Activated naive CD8-positive, alpha-beta T cell treated with anti-CD3 and anti-CD28 coated beads, Interleukin-2, amount 10 ng/mL, durations not matched to agents 7 days and 5 days (primary cell): ENCODE data around the gene DUSP12. TPM values are rescaled to one million over a fixed set of nuclear protein-coding genes. Genes with fewer than 3 reads are reported as not detected.
"Not testable (repeated sequence)": the region's sequence is repeated elsewhere in the genome, so short reads cannot be mapped to it uniquely, and the experiment has no call there.

Source experiments
- ATAC-seq: fragments of 150-1000 bp; cut with Tn5 transposase; one replicate; pipeline ENCODE4 v1.10.0; 2021; ENCODE audit warnings: low read depth, moderate library complexity
- POLR2A ChIA-PET: fragments of 350-600 bp; sonication (Branson Sonifier 250); formaldehyde crosslinking; loops from one replicate; lab custom pipeline; 2021; ENCODE audit warnings: antibody characterized with exemption; lab: Charles Lee
- DNase-seq: peaks from one replicate; pipeline ENCODE4 v3.0.0; 2021
- H3K27ac Mint-ChIP-seq: one replicate; pipeline ENCODE4 v1.8.0; 2022; ENCODE audit warnings: mild to moderate bottlenecking, mixed read lengths
- H3K27me3 Mint-ChIP-seq: one replicate; pipeline ENCODE4 v1.8.0; 2022; ENCODE audit warnings: mild to moderate bottlenecking, moderate library complexity, mixed read lengths
- H3K36me3 Mint-ChIP-seq: one replicate; pipeline ENCODE4 v1.8.0; 2021; ENCODE audit warnings: mild to moderate bottlenecking, mixed read lengths
- H3K4me1 Mint-ChIP-seq: one replicate; pipeline ENCODE4 v1.8.0; 2021; ENCODE audit warnings: mixed read lengths
- H3K4me3 Mint-ChIP-seq: one replicate; pipeline ENCODE4 v1.8.0; 2022; ENCODE audit warnings: mild to moderate bottlenecking, moderate library complexity, mixed read lengths
- H3K9me3 Mint-ChIP-seq: one replicate; pipeline ENCODE4 v1.8.0; 2021; ENCODE audit warnings: mixed read lengths
- total RNA-seq, 2 experiments: library from RNA; stranded (reverse); gene quantifications; one replicate each; pipeline ENCODE4 v1.2.3, GENCODE V29; 2021

The DUSP12 gene
- total RNA-seq, 2 experiments from 2014 or later: 28.7 to 32.2 TPM

DNA sequence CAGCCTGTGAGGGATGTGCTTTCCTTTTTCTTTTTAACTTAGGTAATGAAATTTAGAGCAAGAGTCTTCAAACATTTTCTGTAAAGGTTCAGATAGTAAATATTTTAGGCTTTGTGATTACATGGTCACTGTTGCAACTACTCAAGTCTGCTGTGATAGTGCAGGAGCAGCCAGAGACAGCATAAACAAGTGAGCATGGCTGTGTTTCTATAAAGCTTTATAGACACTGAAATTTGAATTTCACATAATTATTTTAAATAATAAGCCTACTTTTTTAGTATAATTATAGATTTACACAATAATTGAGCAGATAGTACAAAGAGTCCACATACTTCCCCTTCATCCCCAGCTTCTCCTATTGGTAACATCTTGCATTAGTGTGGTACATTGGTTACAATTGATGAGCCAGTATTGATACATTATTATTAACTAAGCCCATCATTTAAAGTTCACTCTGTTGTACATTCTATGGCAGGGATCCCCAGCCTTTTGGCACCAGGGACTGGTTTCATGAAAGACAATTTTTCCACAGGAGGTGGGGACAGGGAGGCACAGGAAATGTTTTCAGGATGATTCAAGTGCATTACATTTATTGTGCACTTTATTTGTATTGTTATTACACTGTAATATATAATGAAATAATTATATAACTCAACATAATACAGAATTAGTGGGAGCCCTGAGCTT lies 19.5 kb downstream of the DUSP12 start:
- peaks cover 31% of the 10 kb centered on the region for H3K4me1 Mint-ChIP-seq
- ATAC-seq: no peak
- H3K9me3 Mint-ChIP-seq: no peaks in the 10 kb centered on the region
- POLR2A ChIA-PET: no interaction called here
- no peaks in the 10 kb centered on the region for H3K27me3 Mint-ChIP-seq
- H3K27ac Mint-ChIP-seq: no peak overlapping the region
- peaks cover 2% of the 10 kb centered on the region for H3K36me3 Mint-ChIP-seq
- H3K4me3 Mint-ChIP-seq: no peak overlapping the region
- no peak for DNase-seq

- H3K27ac Mint-ChIP-seq, H3K27me3 Mint-ChIP-seq, H3K36me3 Mint-ChIP-seq, H3K9me3 Mint-ChIP-seq, H3K4me3 Mint-ChIP-seq, ATAC-seq, POLR2A ChIA-PET, DNase-seq: not testable (repeated sequence)
- H3K4me1 Mint-ChIP-seq: peaks cover 31% of the 10 kb centered on the region
These were observed 20.1 kb downstream of the DUSP12 start for GRCh38 chr1:161769673-161770045.

DNA sequence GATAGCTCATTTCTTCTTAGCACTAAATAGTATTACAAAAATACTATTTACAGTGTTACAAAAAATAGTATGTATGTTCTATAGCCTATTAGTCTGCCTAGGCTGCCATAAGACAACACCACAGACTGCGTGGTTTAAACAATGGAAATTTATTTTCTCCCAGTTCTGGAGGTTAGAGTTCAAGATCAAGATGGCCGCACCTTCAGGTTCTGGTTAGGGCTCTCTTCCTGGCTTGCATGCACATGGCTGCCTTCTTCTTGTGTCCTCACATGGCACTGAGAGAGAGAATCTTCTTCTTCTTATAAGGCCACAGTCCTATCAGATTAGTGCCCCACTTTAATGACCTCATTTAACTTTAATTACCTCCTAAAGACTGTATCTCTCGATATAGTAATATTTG lies 20.7 kb downstream of the DUSP12 start:
- ATAC-seq: no peak
- POLR2A ChIA-PET: no interaction called here

GRCh38 chr1:161771161-161771560 lies 21.6 kb downstream of the DUSP12 start:
- Mint-ChIP-seq H3K4me3 (no peak overlapping the region), H3K27ac (no peak overlapping the region), H3K36me3 (peaks cover 2% of the 10 kb centered on the region), H3K9me3 (no peaks in the 10 kb centered on the region), H3K4me1 (peaks cover 24% of the 10 kb centered on the region), H3K27me3 (no peaks in the 10 kb centered on the region)
- ATAC-seq (peak; percentile 24), DNase-seq (no peak)
- POLR2A ChIA-PET: interaction anchor here (1.0 kb wide), 1 partner anchor 270 kb away, joined by 3 read pairs; no protein-coding TSS in a partner anchor

More for the DNA sequence above, 20.7 kb downstream of the DUSP12 start:
- no peaks in the 10 kb centered on the region for H3K9me3 Mint-ChIP-seq
- peaks cover 2% of the 10 kb centered on the region for H3K36me3 Mint-ChIP-seq
- DNase-seq: no peak
- no peaks in the 10 kb centered on the region for H3K27me3 Mint-ChIP-seq
- H3K4me1 Mint-ChIP-seq: peaks cover 26% of the 10 kb centered on the region
- no peak overlapping the region for H3K4me3 Mint-ChIP-seq
- H3K27ac Mint-ChIP-seq: no peak overlapping the region

DNA sequence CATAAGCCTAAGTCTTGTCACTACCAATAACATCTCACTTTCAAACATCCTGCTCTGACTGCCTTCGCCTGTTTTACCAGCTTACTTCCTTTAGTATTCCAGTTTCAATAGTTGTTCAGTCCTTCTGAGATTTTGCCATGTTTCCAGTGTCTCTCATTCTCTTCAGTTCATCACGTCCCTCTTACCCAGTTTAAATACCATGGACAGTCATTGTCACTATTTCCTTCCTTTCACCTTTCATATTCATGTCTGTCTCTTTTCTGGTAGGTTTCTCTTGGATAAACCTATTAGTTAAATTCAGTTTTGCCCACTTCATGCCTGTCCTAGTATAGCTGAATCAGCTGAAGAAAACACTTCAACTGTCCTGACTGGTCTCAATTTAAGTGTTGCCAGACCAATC lies 22.4 kb downstream of the DUSP12 start:
- Mint-ChIP-seq H3K4me3 (no peak overlapping the region), H3K27me3 (no peaks in the 10 kb centered on the region), H3K9me3 (no peaks in the 10 kb centered on the region), H3K27ac (no peak overlapping the region), H3K36me3 (peaks cover 2% of the 10 kb centered on the region), H3K4me1 (peaks cover 20% of the 10 kb centered on the region)
- ATAC-seq (no peak), DNase-seq (no peak)
- POLR2A ChIA-PET: interaction anchor here (1.0 kb wide), 1 partner anchor 37 kb away, joined by 5 read pairs; no protein-coding TSS in a partner anchor

DNA sequence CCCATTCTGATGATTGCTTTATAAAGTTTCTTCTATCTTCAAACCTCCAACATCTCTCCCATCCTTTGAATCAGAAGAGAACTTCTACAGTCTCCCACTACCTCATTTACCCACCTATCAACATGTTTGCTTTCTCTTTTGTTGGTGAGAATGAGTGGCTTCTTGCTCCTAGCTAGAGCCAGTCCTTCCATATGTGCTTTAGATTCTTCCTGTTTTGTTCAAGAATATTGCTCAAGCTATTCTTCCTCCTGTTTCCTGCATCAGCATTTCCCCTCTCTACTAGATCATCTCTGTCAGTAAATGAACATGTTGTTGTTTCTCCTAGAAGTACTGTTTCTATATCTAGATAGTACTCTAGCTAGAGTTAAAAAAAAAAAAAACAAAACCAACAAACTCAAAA lies 22.8 kb downstream of the DUSP12 start:
- no peak overlapping the region for H3K4me3 Mint-ChIP-seq
- H3K27me3 Mint-ChIP-seq: no peaks in the 10 kb centered on the region
- no peaks in the 10 kb centered on the region for H3K9me3 Mint-ChIP-seq
- ATAC-seq (no peak), DNase-seq (no peak)
- peaks cover 18% of the 10 kb centered on the region for H3K4me1 Mint-ChIP-seq
- H3K27ac Mint-ChIP-seq: no peak overlapping the region
- peaks cover 2% of the 10 kb centered on the region for H3K36me3 Mint-ChIP-seq
- POLR2A ChIA-PET: interaction anchor here (1.0 kb wide), 1 partner anchor 36 kb away, joined by 5 read pairs; no protein-coding TSS in a partner anchor

DNA sequence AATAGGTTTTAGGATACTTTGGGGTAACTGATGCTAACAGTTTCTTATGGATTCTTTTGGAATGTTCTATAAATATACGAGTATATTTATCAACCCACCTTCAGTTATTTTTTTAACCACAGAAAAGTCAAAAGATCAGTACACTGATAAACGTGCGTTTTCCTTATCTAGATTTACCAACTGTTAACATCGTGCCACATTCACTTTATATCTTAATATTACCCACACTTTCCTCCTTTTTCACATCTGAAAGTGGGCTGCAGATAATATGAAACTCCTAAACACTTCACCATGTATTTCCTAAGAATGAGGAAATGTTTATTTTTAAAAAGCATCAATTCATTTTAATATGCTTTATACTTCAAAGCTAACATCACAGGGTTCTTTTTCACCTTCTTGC lies 24.2 kb downstream of the DUSP12 start:
- POLR2A ChIA-PET: no interaction called here
- Mint-ChIP-seq H3K4me1 (peaks cover 13% of the 10 kb centered on the region), H3K4me3 (no peak overlapping the region), H3K27ac (no peak overlapping the region), H3K36me3 (peaks cover 3% of the 10 kb centered on the region), H3K27me3 (no peaks in the 10 kb centered on the region), H3K9me3 (no peaks in the 10 kb centered on the region)
- ATAC-seq (no peak), DNase-seq (no peak)

DNA sequence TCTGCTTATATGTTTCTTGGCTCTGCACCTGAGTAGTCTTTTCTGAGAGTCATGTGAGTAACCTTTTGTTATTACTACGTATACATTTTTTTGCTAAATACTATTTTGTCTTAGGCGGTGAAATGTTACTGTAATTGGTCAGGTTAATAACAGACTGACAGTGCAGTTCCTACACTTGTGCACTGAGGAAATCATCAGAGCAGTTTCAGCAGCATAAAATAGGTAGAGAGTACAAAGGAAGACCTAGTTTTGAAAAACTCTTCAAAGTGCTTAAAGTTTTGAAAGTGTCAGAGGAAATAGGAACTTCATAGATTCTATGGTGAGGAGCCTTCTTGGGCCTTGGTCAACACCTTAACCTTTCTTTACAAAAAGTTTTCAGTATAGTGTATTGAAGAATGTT lies 27.7 kb downstream of the DUSP12 start:
- Mint-ChIP-seq H3K36me3 (peaks cover 7% of the 10 kb centered on the region), H3K27ac (no peak overlapping the region), H3K4me1 (peaks cover 8% of the 10 kb centered on the region), H3K4me3 (no peak overlapping the region), H3K27me3 (no peaks in the 10 kb centered on the region), H3K9me3 (no peaks in the 10 kb centered on the region)
- ATAC-seq (no peak), DNase-seq (no peak)
- POLR2A ChIA-PET: no interaction called here

DNA sequence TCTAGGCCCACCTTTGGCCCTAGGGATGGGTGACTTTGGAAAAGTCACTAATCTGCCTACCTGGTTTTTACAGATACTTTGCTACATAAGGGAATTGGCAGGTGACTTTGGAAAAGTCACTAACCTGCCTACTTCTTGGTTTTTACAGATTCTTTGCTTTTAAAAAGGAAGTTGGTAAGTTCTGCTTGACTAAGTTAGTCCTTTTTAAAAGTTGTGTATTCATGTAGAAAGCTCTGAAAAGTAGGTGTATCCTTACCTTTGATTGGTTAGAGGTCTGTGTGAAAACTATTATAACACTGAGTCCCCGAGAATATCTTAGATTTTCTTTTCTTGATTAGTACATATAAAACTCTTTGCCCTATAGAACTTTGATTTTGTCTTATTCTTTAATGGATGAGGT lies 28.9 kb downstream of the DUSP12 start:
- H3K4me3 Mint-ChIP-seq: no peak overlapping the region
- H3K9me3 Mint-ChIP-seq: no peaks in the 10 kb centered on the region
- H3K36me3 Mint-ChIP-seq: peaks cover 11% of the 10 kb centered on the region
- POLR2A ChIA-PET: no interaction called here
- peaks cover 7% of the 10 kb centered on the region for H3K4me1 Mint-ChIP-seq
- no peak overlapping the region for H3K27ac Mint-ChIP-seq
- DNase-seq: no peak
- H3K27me3 Mint-ChIP-seq: no peaks in the 10 kb centered on the region
- ATAC-seq: no peak

DNA sequence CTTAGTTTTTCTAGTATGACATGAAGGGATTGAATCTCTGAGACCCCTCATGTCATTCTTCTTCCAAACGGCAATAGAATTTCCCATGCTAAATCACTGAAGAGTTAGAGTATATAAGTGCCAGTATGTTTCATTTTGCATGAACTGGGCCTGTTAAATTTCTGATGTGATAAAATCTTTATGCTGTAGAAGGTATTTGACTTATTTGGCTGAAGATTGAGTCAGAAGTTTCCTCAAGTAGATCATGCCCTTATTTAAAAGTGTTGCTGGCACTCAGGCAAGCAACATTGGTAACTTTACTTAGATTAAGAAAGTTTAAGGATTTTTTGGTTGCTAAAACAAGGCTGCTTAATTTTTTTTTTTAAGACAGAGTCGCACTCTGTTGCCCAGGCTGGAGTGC lies 29.8 kb downstream of the DUSP12 start:
- H3K36me3 Mint-ChIP-seq: peaks cover 15% of the 10 kb centered on the region
- H3K27me3 Mint-ChIP-seq: no peaks in the 10 kb centered on the region
- DNase-seq: no peak
- peaks cover 5% of the 10 kb centered on the region for H3K4me1 Mint-ChIP-seq
- no peak overlapping the region for H3K27ac Mint-ChIP-seq
- no peak for ATAC-seq
- POLR2A ChIA-PET: interaction anchor here (0.6 kb wide), 1 partner anchor 22 kb away, joined by 4 read pairs; no protein-coding TSS in a partner anchor
- no peak overlapping the region for H3K4me3 Mint-ChIP-seq
- H3K9me3 Mint-ChIP-seq: no peaks in the 10 kb centered on the region

GRCh38 chr1:161781995-161782394 lies 32.4 kb downstream of the DUSP12 start:
- no peak overlapping the region for H3K4me3 Mint-ChIP-seq
- POLR2A ChIA-PET: no interaction called here
- H3K36me3 Mint-ChIP-seq: peaks cover 23% of the 10 kb centered on the region
- H3K27ac Mint-ChIP-seq: no peak overlapping the region
- no peaks in the 10 kb centered on the region for H3K9me3 Mint-ChIP-seq
- DNase-seq (no peak), ATAC-seq (no peak)
- H3K27me3 Mint-ChIP-seq: no peaks in the 10 kb centered on the region
- peaks cover 5% of the 10 kb centered on the region for H3K4me1 Mint-ChIP-seq

GRCh38 chr1:161782886-161783285 lies 33.3 kb downstream of the DUSP12 start:
- ATAC-seq (no peak), DNase-seq (no peak)
- peaks cover 23% of the 10 kb centered on the region for H3K36me3 Mint-ChIP-seq
- no peak overlapping the region for H3K4me3 Mint-ChIP-seq
- H3K27me3 Mint-ChIP-seq: no peaks in the 10 kb centered on the region
- POLR2A ChIA-PET: no interaction called here
- H3K4me1 Mint-ChIP-seq: peaks cover 2% of the 10 kb centered on the region
- no peak overlapping the region for H3K27ac Mint-ChIP-seq
- H3K9me3 Mint-ChIP-seq: no peaks in the 10 kb centered on the region

- H3K4me3 Mint-ChIP-seq: no peak overlapping the region
- DNase-seq (no peak), ATAC-seq (no peak)
- H3K9me3 Mint-ChIP-seq: no peaks in the 10 kb centered on the region
- POLR2A ChIA-PET: no interaction called here
- H3K4me1 Mint-ChIP-seq: no peaks in the 10 kb centered on the region
- no peaks in the 10 kb centered on the region for H3K27me3 Mint-ChIP-seq
- H3K27ac Mint-ChIP-seq: no peak overlapping the region
- H3K36me3 Mint-ChIP-seq: peaks cover 18% of the 10 kb centered on the region
These were observed 35.4 kb downstream of the DUSP12 start for GRCh38 chr1:161784968-161785367.

DNA sequence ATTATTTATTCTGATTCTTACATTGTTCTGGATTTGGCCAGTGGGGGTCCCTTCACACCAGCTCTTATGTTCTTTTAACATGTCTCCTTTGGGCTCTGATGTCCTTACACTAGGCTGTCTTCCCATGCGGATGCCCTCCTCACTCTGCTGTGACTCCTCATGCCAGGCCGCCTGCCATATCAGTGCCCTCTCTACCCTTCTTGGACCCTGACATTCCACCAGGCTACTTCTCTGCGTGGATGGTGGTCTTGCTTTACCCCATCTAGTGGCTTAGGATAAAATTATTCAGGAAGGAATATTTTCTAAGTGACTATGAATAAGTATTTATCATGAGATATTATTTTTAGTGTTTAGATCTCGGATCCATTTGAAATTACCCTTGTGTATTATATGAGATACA lies 37.8 kb downstream of the DUSP12 start:
- DNase-seq (no peak), ATAC-seq (no peak)
- H3K27ac Mint-ChIP-seq: no peak overlapping the region
- no peaks in the 10 kb centered on the region for H3K27me3 Mint-ChIP-seq
- H3K36me3 Mint-ChIP-seq: peaks cover 22% of the 10 kb centered on the region
- H3K9me3 Mint-ChIP-seq: no peaks in the 10 kb centered on the region
- POLR2A ChIA-PET: no interaction called here
- no peak overlapping the region for H3K4me3 Mint-ChIP-seq
- H3K4me1 Mint-ChIP-seq: peaks cover 4% of the 10 kb centered on the region
